NK-92 (cell line): ENCODE results near the gene CXCL17.

ENCODE experiments used
- DNase-seq: peaks from one replicate; lab custom pipeline; 2025; ENCODE audit not compliant: unreplicated experiment; lab: John Stamatoyannopoulos, UW

The CXCL17 gene

DNA sequence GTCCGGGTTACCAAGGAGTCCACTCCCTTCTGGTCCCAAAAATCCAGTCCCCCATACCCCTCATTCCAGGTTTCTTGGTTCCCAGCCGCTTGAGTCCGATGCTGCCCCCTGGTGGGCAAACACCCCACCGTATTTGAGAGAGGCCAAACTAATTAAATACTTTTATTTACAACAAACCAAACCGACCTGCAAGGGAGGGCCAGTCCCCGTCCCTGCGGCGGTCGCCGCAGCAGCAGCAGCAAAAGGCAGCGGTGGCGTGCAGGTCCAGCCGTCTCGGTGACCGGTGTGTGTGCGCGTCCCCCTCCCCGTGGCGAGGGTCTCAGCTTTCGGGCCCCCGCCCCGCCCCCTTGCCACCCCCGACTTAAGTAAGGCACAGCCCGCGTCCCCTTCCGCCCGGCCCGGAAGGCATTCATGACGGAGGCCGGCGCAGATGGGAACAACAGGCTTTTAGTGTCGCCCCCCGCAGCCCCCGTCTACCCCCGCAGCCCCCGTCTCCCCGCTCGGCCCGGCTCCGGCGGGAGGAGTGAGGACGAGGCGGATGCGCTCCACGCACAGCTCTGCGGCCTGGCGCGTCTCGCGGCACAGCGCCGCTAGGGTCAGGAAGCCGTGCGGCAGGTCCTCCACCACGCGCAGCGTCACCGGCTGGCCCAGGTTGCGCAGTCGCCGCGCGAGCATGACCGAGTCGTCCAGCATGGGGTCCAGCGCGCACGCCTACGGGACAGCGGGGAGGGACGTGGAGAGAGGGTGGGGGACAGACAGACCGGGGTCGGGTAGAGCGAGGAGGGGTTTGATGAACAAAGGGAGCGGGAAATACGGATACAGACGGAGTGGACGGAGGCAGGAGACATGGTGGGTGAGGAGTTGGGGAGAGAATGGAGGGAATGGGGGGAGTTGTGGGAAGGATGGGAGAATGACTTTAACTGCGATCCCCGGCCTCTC, 41.1 kb downstream of the CXCL17 start:
- no peak for DNase-seq

GRCh38 chr19:42400404-42400803, 42.3 kb downstream of the CXCL17 start:
- DNase-seq = no peak

DNA sequence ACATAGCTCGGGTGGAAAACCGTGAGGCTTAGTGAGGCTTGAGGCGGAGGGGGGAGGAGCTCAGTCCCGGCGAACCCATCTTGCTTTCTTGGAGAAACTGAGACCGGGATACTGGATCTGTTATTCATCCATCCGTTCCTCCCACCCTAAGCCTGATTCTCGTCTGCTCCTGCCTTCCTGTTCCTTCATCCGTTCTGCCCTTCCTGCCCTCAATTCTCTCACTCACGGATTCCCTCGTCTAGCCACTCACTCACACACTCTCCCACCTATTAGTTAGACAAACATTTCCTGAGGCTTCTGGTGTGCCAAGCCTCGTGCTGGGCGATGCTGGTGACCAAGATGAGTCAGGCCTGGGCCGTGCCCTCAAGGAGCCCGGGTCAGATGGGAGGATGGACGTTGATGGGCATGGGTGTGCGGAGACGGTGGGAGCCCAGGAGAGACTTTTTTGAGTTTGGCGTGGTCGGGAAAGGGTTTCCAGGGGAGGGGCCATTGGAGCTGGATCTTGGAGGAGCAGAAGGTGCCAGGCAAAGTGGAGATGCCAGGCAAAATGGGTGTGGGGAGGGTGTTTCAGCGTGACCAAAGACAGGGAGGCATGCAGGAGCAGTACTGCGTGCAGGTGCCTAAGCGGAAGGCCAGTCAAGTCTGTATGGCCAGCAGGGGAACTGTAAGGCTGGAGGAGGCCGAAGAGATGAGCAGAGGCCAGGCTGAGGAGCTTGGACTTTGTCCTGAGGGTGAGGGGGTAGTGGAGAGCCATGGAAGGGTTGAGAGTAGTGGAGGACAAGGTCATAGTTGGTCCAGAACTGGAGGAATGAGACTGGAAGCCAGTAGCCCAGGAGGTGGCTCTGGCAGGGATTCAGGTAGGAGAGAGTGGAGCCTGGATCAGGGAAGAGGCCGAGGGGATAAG, 45.2 kb downstream of the CXCL17 start:
- DNase-seq = no peak

DNA sequence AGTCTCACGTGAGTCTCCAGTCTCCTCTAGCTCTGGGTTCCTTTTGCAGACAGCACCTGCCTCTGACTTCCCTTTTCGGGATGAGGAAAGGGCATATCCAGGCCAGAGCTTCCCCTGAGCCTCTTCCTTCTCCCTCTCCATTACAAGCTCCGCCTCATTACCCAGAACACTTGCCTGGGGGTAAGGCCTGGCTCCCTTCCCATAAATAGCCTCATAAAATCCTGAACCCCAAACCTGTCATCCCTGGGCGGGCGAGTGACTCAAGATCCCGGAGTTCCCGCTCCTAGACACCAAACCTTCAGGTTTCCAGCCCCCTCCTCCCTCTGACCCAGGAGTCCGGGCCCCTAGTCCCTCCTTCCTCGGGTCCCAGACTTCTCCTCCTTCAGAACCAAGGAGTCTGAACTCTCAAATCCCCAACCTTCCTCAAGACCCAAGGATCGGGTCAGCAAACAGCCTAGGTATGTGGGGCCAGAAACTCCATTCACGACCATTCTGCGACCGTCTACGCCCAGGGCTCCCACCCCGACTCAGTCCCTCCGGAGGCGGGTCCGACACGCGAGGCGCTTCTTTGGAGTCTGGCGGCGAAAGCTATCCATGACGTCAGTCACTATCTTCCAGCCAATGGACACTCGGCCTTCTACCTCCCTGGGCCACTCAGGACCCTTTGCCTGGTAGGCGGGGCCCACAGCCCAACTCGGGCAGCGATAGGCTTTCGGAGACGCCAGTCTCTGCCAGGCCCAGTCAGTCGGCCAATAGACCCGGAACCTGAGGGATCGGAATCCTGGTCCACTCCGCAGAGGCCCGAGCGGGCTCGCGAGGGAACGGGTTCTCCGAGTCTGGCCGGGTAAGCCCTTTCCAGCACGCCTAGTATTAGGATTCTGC, 46.1 kb downstream of the CXCL17 start:
- peak; percentile 47 for DNase-seq

DNA sequence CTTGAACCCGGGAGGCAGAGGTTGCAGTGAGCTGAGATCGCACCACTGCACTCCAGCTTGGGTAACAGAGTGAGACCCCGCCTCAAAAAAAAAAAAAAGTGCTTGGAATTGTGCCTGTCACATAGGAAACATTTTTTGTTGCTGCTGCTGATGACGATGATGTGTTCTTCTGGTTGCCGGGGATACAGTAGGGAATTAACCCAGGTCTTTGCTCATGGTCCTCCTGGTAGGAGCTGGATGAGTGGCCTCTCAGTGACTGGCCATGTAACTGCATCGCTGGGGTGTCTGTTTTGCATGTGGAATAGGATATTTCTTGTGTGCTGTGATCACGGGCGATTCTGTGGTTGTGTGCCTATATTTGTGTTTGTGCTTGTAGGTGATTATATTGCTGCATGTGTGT, 48.0 kb downstream of the CXCL17 start:
- DNase-seq = no peak

GRCh38 chr19:42392165-42392564, 50.6 kb downstream of the CXCL17 start:
- DNase-seq = no peak

DNA sequence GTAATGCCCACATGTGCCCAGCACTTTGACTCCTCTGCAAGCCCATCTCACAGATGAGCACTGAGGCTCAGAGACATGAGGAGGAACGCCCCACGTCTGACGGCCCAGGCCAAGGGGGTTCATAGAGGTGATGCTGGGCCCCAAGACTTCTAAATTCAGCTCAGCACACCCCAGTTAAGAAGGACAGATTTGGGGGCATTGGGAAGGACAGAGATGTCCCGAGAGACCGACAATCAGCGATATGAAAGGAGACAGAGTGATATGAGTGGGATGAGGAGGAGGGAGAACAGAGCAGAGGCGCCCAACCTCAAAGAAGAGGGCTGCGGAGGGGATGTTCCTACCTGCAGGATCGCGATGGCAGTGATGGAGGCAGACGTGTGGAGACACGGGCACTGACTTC, 52.8 kb downstream of the CXCL17 start, which contains the start of gene CNFN:
Gene CNFN (minus strand): TSS at position 399 of the 400 bp plus-strand sequence. CDS start 1,260 bp downstream, outside the sequence.
- DNase-seq = no peak

DNA sequence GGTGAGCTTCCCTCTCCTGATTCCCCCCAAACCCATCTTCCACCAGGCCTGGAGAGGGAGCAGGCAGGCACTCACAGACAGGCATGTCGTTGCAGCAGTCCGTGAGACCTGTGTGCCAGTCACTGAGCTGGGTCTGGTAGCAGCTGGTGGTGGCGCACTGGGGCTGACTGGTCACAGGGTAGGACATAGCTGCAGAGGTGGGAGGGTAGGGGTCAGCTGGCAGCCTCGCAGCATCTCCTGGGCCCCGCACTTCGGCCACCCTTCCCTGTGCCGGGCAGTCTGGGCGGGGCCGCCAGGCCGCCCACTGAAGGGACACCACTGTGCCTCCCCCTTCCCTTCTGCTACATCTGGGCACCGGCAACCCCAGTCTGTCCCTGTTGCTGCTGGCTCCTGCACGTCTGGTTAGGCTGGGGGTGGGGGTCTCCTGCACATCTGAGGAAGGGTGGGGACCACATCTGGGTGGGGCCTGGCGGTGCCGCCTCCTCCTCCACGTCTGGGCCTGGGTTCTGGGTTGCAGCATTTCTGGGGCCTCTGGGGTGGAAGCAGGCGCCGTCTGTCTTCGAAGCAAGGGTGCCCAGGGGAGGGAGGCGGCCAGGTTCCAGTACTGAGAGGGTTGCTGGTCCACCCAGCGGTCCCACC, 53.8 kb downstream of the CXCL17 start:
- DNase-seq = no peak

DNA sequence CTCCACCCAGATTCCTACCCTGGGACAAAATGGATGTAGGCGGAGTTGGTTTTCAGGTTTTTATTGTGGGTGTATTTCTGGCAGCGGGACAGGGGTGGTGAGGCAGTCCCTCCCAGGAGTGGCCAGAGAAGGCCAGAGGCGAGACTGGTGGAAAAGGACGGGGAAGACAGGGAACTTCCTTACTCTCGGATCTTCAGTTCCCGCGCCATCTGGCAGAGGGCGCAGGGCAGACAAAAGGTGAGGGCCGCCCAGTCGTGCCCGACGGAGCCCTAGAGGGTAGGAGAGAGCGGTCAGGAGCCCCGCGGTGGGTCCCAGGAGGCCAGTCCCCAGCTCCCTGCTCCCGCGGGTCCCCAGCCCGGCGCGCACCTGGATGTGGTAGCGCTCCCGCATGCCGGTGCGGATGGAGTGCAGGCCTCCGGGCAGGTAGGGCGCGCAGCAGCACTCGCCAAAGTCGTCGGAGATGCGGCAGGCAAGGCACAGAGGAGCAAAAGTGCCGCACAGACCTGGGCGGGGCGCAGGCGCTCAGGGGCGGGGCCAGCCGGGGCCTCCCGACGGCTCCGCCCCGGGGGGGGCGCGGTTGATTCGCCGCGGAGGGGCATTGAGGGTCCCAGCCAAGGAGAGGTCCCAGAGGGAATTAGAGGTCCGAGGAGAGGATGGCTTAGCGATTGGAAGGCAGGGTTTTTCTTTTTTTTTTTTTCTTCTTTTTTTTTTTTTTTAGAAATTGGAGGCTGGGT, 55.6 kb downstream of the CXCL17 start:
- DNase-seq = no peak

GRCh38 chr19:42380155-42380554, 62.6 kb downstream of the CXCL17 start:
- DNase-seq = no peak
